Mucosa of descending colon (tissue), 3 donors: ENCODE results near the gene IFT81. TPM values are rescaled to one million over a fixed set of nuclear protein-coding genes. Genes with fewer than 3 reads are reported as not detected.
"Not testable (repeated sequence)": the region's sequence is repeated elsewhere in the genome, so short reads cannot be mapped to it uniquely, and the experiment has no call there.

Experiments
- ATAC-seq: fragments of 200-7000 bp; cut with Tn5 transposase; one replicate; pipeline ENCODE4 v1.9.1; 2020; ENCODE audit warnings: mild to moderate bottlenecking, moderate library complexity
- DNase-seq, 3 donors: peaks; one replicate each; pipeline ENCODE4 v3.0.0-alpha.2; 2020
- H3K36me3 ChIP-seq: fragments of 200-600 bp; one replicate; pipeline ENCODE4 v1.8.0; 2021; ENCODE audit warnings: low read depth, mild to moderate bottlenecking
- H3K4me1 ChIP-seq: fragments of 200-600 bp; one replicate; pipeline ENCODE4 v1.8.0; 2021; ENCODE audit warnings: low read depth, mild to moderate bottlenecking
- H3K4me3 ChIP-seq: fragments of 200-600 bp; one replicate; pipeline ENCODE4 v1.8.0; 2021; ENCODE audit warnings: mild to moderate bottlenecking
- H3K9me3 ChIP-seq: fragments of 200-600 bp; one replicate; pipeline ENCODE4 v1.8.0; 2021; ENCODE audit warnings: mild to moderate bottlenecking
- intact Hi-C, 2 donors: fragments of 100-400 bp; cut with DNase I in 1 of 2; cut with micrococcal nuclease in 1 of 2; formaldehyde crosslinking; loops; one replicate each; pipeline versions ENCODE4 v1.11.0 to v1.11.1; 2022; cut with DNase I, micrococcal nuclease
- total RNA-seq, 3 donors: library from RNA; stranded (reverse); fragmentation: NEBNext Ultra II Directional in 2 of 3; extraction: Animal tissue kit (Norgen Biotek cat#: 25700) in 2 of 3; gene quantifications; one replicate each; pipeline versions ENCODE4 v1.2.1 to v1.2.4, GENCODE V29; 2021 to 2023
- TF ChIP-seq, protein P1 (sequence below): fragments of 200-600 bp; IDR thresholded peaks from one replicate; pipeline ENCODE4 v1.8.0; 2022; ENCODE audit warnings: antibody characterized with exemption, mild to moderate bottlenecking
- donor health status: DM: no; HTN: no; CAD: no; lungs with moderate emphysema.
- donor health status: DM: no; HTN: no; CAD: no.
- donor health status: DM: no; HTN: yes; CAD: no.

Gene IFT81
- total RNA-seq, 3 donors from 2014 or later = 3.8 to 12.7 (median 6.3) TPM

- DNase-seq (no peak), ATAC-seq (no peak)
- Histone ChIP-seq H3K36me3 (no peaks in the 10 kb centered on the region), H3K4me1 (no peaks in the 10 kb centered on the region), H3K9me3 (no peaks in the 10 kb centered on the region), H3K4me3 (no peak overlapping the region)
- intact Hi-C loops = no loop called here
- TF ChIP-seq, protein P1, sequence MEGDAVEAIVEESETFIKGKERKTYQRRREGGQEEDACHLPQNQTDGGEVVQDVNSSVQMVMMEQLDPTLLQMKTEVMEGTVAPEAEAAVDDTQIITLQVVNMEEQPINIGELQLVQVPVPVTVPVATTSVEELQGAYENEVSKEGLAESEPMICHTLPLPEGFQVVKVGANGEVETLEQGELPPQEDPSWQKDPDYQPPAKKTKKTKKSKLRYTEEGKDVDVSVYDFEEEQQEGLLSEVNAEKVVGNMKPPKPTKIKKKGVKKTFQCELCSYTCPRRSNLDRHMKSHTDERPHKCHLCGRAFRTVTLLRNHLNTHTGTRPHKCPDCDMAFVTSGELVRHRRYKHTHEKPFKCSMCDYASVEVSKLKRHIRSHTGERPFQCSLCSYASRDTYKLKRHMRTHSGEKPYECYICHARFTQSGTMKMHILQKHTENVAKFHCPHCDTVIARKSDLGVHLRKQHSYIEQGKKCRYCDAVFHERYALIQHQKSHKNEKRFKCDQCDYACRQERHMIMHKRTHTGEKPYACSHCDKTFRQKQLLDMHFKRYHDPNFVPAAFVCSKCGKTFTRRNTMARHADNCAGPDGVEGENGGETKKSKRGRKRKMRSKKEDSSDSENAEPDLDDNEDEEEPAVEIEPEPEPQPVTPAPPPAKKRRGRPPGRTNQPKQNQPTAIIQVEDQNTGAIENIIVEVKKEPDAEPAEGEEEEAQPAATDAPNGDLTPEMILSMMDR = no peak
These were observed 75.9 kb downstream of the IFT81 start for GRCh38 chr12:110200124-110200417.

DNA sequence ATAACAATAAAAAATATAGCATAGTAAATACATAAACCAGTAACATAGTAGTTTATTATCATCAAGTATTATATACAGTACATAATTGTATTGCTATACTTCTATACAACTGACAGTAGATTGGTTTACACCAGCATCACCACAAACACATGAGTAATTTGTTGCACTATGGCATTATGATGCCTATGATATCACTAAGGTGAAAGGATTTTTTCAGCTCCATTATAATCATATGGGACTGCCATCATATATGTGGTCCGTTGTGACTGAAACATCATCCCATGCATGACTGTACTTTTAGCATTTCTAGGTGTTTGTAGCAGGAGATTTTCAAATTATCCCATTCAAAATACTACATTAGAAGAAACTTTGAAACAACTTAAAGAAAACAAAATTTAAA, 77.8 kb downstream of the IFT81 start:
- Histone ChIP-seq H3K4me3 (no peak overlapping the region), H3K4me1 (no peaks in the 10 kb centered on the region), H3K9me3 (no peaks in the 10 kb centered on the region), H3K36me3 (no peaks in the 10 kb centered on the region)
- TF ChIP-seq, protein P1 = no peak
- ATAC-seq (no peak), DNase-seq (no peak)
- intact Hi-C loops = no loop called here

DNA sequence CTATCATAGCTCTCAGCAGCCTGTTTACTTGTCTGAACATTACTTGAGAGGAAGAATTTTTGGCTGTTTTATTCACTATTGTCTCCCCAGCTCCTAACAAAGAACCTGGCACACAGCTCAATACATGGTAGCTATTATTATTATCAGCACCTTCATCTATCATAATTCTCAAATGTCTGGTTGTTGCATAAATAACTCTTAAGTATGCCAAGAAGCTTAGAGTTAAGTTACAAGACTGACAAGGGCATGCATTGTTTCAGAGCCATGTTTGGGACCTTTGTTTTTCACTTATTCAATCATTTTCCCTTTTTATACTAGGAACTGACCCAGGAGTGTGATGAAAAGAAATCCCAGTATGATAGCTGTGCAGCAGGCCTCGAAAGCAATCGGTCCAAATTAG, 79.4 kb downstream of the IFT81 start:
- ATAC-seq (no peak), DNase-seq (no peak)
- intact Hi-C loops = no loop called here
- TF ChIP-seq, protein P1 = no peak
- H3K9me3 ChIP-seq = no peaks in the 10 kb centered on the region
- H3K4me1 ChIP-seq = no peaks in the 10 kb centered on the region
- no peaks in the 10 kb centered on the region for H3K36me3 ChIP-seq
- no peak overlapping the region for H3K4me3 ChIP-seq

- no peak overlapping the region for H3K4me3 ChIP-seq
- DNase-seq (no peak), ATAC-seq (no peak)
- no peaks in the 10 kb centered on the region for H3K9me3 ChIP-seq
- no peaks in the 10 kb centered on the region for H3K4me1 ChIP-seq
- no peaks in the 10 kb centered on the region for H3K36me3 ChIP-seq
- intact Hi-C loops = no loop called here
- TF ChIP-seq, protein P1 = no peak
These were observed 81.8 kb downstream of the IFT81 start for GRCh38 chr12:110205931-110206330.

GRCh38 chr12:110211639-110212536, 87.7 kb downstream of the IFT81 start:
- ATAC-seq, H3K36me3 ChIP-seq, intact Hi-C loops, H3K4me1 ChIP-seq, H3K4me3 ChIP-seq, H3K9me3 ChIP-seq, DNase-seq: not testable (repeated sequence)

DNA sequence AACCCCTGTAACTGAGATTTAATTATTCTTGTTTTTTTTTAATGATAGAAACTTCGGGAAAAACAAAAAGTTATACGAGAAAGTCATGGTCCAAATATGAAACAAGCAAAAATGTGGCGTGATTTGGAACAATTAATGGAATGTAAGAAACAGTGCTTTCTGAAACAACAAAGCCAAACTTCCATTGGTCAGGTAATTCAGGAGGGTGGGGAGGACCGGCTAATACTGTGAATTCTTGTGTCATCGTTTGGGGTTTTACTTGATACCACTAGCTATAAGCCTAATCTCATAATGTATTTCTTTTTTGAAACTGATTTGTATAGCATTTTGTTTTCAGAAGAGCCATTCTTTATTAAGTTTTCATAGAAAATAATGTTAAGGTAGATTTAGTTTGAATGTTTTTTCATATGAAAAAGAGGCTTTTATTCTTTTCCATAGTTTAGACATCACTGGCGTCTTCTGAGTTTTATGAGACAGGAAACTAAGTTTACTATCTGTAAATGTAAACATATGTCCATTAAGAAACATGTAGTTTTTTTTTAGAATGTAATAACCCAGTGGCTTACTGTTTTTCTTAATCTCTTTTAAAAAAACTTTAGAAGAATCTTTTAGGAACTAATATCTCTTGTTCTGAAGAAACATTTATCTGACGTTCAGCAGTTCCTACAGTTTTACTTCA, 94.0 kb downstream of the IFT81 start:
- Histone ChIP-seq H3K4me1 (no peaks in the 10 kb centered on the region), H3K36me3 (no peaks in the 10 kb centered on the region), H3K4me3 (no peak overlapping the region), H3K9me3 (no peaks in the 10 kb centered on the region)
- intact Hi-C loops = no loop called here
- DNase-seq (no peak), ATAC-seq (no peak)
- TF ChIP-seq, protein P1 = no peak
